GM12874 (cell line): ENCODE measurements around the gene SEBOX.

ENCODE experiments used
- TF ChIP-seq, protein P1 (sequence below): IDR thresholded peaks from 2 replicates; pipeline ENCODE4 v1.5.1; 2011; ENCODE audit warnings: low read depth, mild to moderate bottlenecking, control low read depth, low read length, moderate library complexity; ENCODE audit not compliant: insufficient read depth

Gene SEBOX

DNA sequence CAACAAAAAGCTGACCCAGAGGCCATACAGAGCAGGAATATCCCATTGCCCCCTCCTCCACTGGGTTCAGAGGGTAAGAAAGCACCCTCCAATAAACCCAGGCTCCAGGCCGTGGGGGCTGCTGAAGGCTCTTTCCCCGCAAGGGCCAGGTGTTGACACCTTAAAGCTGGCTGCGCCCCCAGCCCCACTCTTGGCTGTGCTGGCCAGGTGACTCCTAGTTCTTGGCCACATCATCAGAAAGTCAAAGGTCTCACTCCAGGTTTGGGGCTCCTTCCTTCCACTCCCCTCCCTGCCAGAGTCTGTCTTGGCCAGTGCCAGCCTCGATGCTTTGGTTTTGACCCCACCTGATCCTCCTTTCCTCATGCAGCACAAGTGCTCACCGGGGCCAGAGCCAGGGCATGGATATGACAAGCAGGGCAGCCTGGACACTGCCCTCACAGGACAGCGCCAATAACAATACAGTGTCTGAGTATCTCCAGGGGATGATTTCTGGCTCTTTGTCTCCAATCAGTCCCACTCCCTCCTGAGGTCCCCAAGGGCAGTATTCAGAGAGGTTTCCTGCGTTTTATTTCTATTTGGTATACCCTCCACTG lies 32.8 kb upstream of the SEBOX start:
- TF ChIP-seq, protein P1, sequence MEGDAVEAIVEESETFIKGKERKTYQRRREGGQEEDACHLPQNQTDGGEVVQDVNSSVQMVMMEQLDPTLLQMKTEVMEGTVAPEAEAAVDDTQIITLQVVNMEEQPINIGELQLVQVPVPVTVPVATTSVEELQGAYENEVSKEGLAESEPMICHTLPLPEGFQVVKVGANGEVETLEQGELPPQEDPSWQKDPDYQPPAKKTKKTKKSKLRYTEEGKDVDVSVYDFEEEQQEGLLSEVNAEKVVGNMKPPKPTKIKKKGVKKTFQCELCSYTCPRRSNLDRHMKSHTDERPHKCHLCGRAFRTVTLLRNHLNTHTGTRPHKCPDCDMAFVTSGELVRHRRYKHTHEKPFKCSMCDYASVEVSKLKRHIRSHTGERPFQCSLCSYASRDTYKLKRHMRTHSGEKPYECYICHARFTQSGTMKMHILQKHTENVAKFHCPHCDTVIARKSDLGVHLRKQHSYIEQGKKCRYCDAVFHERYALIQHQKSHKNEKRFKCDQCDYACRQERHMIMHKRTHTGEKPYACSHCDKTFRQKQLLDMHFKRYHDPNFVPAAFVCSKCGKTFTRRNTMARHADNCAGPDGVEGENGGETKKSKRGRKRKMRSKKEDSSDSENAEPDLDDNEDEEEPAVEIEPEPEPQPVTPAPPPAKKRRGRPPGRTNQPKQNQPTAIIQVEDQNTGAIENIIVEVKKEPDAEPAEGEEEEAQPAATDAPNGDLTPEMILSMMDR = no peak

DNA sequence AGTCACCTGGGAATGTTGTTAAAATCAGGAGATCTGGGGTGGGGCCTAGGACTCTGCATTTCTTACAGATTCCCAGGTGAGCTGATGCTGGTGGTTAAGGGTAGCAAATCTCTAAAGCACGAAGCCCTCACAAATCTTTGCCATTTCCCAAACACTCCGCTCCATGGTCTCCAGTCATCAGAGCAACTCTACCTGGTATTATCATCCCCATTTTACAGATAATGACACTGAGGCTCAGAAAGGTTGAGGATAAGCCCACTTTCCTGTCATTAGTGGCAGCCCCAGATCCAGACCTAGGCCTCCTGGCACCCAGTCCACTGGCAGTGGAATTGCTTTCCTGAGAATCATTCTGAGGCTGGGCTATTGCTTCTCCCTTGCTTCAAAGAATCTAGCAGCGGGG lies 32.3 kb upstream of the SEBOX start:
- TF ChIP-seq, protein P1 = no peak

DNA sequence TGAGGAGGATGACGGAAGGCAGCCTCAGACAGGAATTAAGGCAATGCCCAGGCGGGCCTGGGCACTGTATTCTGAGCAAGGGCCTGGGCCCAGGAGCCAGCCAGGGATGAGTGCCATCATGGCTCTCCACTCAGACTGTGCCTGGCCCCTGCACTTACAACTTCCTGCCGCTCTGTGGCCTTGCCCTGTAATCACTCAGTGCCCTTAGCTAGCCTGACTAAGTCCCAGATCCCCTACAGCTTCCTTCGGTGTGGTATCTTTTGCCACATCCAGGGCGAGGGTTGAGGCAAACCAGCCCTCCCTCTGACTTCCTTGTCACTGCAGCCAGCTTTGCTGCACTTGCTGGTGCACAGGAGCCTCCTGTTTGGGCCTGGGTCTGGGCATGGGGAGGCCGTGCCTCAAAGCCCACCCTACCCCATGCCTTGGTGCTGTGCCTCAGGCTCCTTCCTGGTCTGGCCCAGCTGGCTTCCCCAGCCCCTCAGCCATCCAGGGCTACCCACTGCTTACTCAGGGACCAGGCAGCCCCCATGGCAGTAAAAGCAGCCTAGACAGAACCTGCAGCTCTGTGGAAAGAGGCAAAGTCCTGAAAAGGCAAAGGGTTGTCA lies 31.7 kb upstream of the SEBOX start:
- TF ChIP-seq, protein P1 = no peak

DNA sequence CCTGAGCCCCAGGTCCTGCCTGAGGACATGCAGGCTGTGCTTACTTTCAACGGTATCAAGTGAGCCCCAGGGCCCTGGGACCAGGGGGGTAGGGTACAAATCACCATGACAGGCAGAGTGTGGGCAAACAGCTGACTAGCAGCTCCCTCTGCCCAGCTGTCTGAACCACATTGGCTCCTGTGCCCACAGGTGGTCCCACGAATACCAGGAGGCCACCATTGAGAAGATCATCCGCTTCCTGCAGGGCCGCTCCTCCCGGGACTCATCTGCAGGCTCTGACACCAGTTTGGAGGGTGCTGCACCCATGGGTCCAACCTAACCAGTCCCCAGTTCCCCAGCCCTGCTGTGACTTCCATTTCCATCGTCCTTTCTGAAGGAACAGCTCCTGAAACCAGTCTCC lies 31.0 kb upstream of the SEBOX start:
- TF ChIP-seq, protein P1 = no peak

DNA sequence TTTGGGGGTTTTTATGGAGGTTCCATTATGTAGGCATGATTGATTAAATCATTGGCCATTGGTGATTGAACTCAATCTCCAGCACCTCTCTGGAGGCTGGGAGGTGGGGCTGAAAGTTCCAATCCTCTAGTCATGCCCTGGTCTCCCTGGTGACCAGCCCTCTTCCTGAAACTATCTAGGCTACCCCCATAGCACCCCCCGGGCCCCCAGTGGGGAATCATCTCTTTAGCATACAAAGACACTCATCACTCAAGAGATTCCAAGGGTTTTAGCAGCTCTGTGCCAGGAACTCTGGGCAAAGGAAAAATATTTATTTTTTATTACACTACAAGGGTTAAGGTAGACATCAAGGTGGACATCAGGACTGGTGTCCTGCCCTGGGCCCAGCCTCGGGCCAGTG lies 30.4 kb upstream of the SEBOX start:
- TF ChIP-seq, protein P1 = no peak

DNA sequence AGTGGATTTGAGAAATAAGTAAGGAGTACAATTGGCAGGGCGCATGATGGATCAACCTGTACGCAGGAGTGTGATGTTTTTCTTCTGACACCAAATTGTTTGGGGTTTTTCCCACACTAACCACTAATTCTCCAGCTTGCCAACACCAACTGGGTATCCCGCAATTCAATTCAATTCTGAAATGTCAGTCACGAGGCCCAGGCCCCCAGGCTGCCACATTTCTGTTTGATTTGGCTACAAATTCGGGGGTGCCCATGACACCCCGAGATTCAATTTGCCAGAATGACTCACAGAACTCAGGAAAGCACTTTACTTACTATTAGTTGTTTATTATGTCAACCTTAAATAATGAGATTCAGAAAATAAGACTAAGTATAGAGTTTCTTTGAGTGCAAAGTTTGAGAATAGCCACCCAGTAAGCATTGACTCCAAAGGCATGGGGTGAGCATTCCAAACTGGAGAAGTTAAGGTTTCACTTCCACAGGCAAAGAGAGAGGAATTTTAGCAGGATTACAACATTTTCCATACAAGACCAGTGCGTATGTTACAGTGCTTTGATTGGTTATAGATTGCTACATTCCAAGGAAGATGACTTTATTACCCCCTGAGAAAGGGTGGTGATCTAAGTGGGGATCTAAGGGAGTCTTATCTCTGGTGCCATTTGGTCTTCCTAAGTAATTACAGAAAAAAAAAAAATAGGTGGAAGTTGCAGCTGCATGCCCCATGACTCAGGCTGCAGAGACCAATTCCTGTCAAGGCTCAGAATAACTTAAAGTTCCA lies 29.5 kb upstream of the SEBOX start:
- TF ChIP-seq, protein P1 = no peak

DNA sequence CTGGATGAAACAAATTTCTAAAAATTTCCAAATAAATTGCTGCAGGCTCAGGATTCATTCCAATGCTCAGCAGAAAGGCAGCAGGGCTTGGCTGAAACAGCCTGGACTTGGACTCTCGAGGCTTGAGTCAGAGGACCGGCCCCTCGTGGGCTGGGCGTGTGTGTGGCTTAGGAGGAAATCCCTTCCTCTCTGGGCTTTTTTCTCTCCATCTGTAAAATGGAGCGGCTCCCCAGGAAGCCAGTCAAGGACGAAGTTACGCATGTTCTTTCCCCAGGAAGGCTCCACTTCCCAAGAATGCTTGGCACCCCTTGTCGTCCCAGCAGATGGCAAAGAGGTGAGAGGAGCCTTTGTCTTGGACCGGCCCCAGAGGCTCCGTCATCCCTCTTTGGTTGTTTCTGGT lies 27.5 kb upstream of the SEBOX start:
- TF ChIP-seq, protein P1 = no peak
